NCI-H460 (cell line): Measurements from ENCODE around the gene PRR3. TPM values are rescaled to one million over a fixed set of nuclear protein-coding genes. Genes with fewer than 3 reads are reported as not detected.

Experiments used
- DNase-seq: peaks from one replicate; pipeline ENCODE4 v3.0.0-alpha.2; 2016; ENCODE audit warnings: low read depth; ENCODE audit errors: extremely low read depth
- small RNA-seq, 2 experiments: library from RNA; depleted of rRNA; stranded (forward); fragments of <200 nt; gene quantifications; one replicate each; pipeline ENCODE3, GENCODE V24; 2014
- total RNA-seq: library from RNA; depleted of rRNA; stranded (reverse); fragments of >200 nt; shearing (Covaris generic); gene quantifications from 2 replicates; pipeline ENCODE4 v1.2.3, GENCODE V29; 2014; rRNA removed

PRR3 gene
- total RNA-seq, 1 experiment from 2014 or later = 9.6 TPM

DNA sequence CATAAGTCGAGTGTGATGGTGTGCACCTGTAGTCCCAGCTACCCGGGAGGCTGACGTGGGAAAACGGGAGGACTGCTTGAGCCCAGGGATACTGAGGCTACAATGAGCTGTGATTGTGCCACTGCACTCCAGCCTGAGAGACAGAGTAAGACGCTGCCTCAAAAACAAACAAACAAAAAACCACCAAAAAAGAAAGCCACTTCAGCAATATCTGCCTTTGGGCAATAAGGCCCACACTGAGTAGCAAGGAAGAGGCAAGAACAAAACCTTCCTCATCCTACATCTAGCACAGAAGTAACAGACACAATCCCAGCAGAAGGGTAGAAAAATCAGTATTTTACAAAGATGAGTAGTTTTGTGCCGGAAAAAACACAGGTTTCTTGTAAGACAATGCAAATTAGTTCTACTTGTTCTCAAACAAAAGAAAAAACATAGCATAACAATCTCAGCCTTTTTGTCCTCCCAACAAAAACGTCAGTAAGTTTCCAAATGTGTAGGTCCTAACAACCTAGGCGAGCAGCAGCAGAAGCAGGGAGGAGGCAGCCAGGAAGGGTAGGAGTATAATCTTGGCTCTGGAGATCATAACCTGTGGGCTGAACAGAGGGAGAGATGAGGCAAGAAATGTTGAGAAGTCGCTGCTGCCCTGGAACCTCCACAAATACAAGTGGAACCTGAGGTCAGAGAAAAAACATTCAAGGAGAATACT, 54.2 kb downstream of the PRR3 start:
- DNase-seq = no peak

DNA sequence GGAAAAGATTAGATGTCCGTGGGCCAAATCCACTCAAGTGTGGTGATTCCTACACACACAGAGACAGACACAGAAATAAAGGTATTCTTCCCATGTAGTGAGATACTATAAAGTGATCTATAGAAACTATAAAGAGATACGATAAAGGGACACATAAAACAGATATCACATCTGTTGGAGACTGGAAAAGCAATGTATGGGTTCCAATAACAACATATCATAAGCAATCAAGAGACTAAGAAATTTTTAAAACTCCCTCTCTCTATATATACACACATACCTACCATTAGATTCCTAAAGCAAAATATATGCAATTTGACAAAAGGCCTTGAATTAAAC, 54.7 kb downstream of the PRR3 start:
- DNase-seq = no peak

DNA sequence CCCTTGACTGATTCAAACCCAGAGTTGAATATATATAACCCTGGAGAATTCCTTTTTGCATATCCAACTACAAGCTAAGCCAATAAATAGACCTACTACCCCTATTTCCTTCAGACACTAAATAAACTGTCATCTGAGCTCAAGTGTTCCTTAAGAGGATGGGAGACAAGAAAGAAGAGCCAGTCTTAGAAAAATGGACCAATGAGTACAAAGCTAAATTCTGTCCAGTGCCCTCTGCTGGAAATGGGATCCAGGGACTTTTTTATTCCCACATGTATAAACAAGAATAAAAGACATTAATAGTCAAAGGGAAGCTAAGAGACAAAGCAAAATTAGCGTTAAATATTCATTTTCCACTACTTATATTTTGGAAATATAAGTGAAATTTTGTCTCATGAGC, 55.1 kb downstream of the PRR3 start:
- DNase-seq = no peak

DNA sequence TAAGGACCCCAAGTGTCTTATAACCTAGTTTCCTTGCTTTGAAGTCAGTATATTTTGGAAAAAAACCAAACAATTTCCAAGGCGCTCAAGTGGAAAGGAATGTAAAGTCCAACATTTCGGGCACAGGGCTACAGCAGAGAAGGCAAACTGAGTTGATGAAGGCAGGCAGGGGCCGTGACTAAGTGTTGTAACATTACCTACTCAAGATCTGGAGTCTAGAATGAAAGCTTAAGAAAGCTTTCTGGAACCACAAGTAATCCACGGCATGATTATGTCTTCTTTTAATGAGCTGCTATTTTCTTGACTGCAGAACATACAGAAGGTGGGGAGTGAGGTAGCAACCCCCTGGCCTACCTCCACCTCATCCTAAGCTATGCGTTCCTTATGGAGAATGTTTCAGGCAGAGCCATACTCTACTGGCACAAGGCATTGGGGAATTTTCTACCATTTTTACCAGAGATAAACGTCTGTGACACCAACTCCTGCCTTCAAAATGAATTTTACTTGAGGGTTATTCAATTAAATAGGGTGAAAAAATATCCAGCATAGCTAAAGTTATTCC, 55.7 kb downstream of the PRR3 start:
- no peak for DNase-seq

Small RNA genes within 50 kb of the gene (small RNA-seq; reads per million reads assigned to genes)
- 0.17 to 2.2 reads per million in 2 experiments for gene MIR877

Other genes starting within 250 kb of the PRR3 start
- 7.0 and 9.7 TPM in 2 replicates for gene TRIM39, start 230.4 kb upstream of the PRR3 start, total RNA-seq
- gene RPP21, start 212.1 kb upstream of the PRR3 start, total RNA-seq = 39.5 and 42.7 TPM in 2 replicates
- gene HLA-E, start 67.8 kb upstream of the PRR3 start, total RNA-seq = 71.2 and 72.6 TPM in 2 replicates
- 19.2 and 21.4 TPM in 2 replicates for gene GNL1, start 806 bp upstream of the PRR3 start, total RNA-seq
- gene ABCF1, start 14.1 kb downstream of the PRR3 start, total RNA-seq = 29.2 and 34.4 TPM in 2 replicates
- gene PPP1R10, start 59.9 kb downstream of the PRR3 start, total RNA-seq = 68.4 and 74.9 TPM in 2 replicates
- gene MRPS18B, start 60.5 kb downstream of the PRR3 start, total RNA-seq = 116 and 129 TPM in 2 replicates
- gene ATAT1, start 69.6 kb downstream of the PRR3 start, total RNA-seq = 4.3 and 7.7 TPM in 2 replicates
- 7.5 and 8.3 TPM in 2 replicates for gene C6orf136, start 89.8 kb downstream of the PRR3 start, total RNA-seq
- 35.5 and 35.6 TPM in 2 replicates for gene DHX16, start 115.7 kb downstream of the PRR3 start, total RNA-seq
- gene PPP1R18, start 129.3 kb downstream of the PRR3 start, total RNA-seq = 35.1 and 42.5 TPM in 2 replicates
- gene NRM, start 133.7 kb downstream of the PRR3 start, total RNA-seq = 6.3 and 6.4 TPM in 2 replicates
- 8.4 and 11.3 TPM in 2 replicates for gene MDC1, start 160.0 kb downstream of the PRR3 start, total RNA-seq
- 287 and 303 TPM in 2 replicates for gene TUBB, start 163.1 kb downstream of the PRR3 start, total RNA-seq
- gene FLOT1, start 185.4 kb downstream of the PRR3 start, total RNA-seq = 137 and 149 TPM in 2 replicates
- 90.1 and 118 TPM in 2 replicates for gene IER3, start 187.3 kb downstream of the PRR3 start, total RNA-seq